ENCODE data around the gene NANOS3. TPM values are rescaled to one million over a fixed set of nuclear protein-coding genes. Genes with fewer than 3 reads are reported as not detected.

The NANOS3 gene
- total and polyA plus RNA-seq, 2 experiments from 2014 or later = 2.7 TPM; not detected in 1

DNA sequence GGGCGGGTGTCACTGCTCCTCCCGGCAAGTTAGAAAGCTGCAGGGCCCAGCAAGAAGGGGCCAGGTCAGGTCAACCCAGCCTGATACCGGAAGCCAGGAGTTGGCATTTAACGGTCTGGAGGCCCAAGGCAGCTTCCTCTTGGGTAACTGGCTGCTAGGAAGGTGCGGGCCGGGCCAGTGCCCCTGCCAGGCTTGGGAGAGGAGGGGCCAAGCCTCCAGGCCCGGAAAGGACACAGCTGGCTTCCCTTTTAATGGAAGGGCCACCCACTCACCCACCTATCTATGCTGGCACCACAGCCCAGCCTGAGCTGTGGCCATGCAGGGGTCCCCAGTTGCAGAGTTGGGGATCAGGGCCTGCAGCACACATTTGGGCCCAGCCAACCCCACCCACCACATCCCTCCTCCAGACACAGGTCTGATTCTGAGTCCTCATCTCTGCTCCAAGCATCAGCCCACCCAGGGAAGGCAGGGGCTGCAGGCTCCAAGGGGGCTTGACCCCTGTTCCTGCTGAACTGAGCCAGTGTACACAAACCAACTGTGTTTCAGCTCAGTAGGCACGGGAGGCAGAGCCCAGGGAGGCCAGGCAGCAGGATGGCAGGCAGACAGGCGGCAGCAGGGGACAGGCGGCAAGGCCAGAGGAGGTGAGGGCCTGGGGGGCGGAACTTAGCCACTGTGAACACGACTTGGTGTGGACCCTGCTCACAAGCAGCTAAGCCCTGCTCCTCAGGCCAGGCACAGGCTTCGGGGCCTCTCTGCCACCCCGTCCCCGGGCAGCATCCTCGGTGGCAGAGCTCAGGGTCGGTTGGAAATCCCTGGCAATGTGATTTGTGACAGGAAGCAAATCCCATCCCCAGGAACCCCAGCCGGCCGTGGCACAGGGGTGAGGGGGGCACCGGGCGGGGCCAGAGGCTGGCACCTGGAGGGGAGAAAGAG lies 40.9 kb upstream of the NANOS3 start:
- Histone ChIP-seq H3K4me3 (peak overlapping the region; percentile 98; the same call in 1 of the 2 replicates), H3K4me2 (ENCODE audit: unreplicated experiment) (peak overlapping the region; percentile 44), H3K36me3 (ENCODE audit: low read depth) (peaks cover 34% of the 10 kb centered on the region), H3K4me1 (ENCODE audit: insufficient read depth) (peaks cover 45% of the 10 kb centered on the region), H3K79me2 (ENCODE audit: insufficient read depth) (peaks cover 73% of the 10 kb centered on the region), H4K20me1 (ENCODE audit: insufficient read depth) (no peaks in the 10 kb centered on the region), H3K27ac (peak overlapping the region; percentile 100), H3K9ac (peak overlapping the region; percentile 100), H3K9me2 (ENCODE audit: insufficient read depth) (no peaks in the 10 kb centered on the region), H3F3A (ENCODE audit: insufficient read depth) (peaks cover 74% of the 10 kb centered on the region), H3K9me3 (ENCODE audit: low read depth) (no peaks in the 10 kb centered on the region), H3K27me3 (replicated peaks; ENCODE audit: insufficient read depth) (no peaks in the 10 kb centered on the region), H2AFZ (no peak overlapping the region)
- DNase-seq = peak; percentile 50
- 46 to 55% methylated on average over 20 to 21 of the region's 21 CpGs for WGBS, 2 experiments (ENCODE audit: low coverage in 1 of 2, low lambda C conversion rate in 2 of 2, missing lambda C conversion rate in 2 of 2)
- in situ Hi-C loops (cut with MboI) = no loop called here
- no peak for TF ChIP-seq EZH2phosphoT487 (IDR thresholded peaks at IDR 0.05; ENCODE audit: insufficient read depth, low read depth)
- TF ChIP-seq EZH2 (IDR thresholded peaks at IDR 0.05; ENCODE audit: insufficient read depth, poor library complexity, severe bottlenecking) = no peak

DNA sequence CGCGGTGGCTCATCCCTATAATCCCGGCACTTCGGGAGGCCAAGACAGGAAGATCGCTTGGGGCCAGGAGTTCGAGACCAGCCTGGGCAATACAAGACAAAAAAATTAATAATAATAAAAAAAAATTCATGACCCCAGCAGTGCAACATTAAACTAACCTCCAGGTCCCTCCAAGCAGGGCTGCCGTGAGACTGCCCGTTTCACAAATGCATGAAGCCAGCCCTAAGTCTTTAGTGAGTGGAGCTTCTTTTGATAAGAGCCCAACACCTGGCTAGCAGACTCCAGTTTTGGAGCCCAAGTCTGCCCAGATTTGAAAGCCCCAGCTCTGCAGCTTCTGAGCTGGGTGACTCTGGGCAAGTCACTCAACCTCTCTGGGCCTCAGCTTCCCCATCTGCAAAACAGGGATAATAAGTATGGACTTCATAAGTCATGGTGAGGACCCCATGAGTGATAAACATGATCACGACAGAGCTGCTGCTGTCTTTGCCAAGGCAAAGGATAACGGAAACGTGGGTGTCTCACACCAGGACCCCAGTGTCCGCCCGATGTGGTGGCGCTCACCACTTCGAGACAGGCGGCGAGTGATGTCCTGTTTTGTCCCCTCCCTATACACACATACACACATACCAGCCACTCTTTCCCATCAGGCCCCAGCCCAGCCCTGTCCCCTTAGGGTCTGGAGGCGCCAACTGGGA lies 38.4 kb upstream of the NANOS3 start:
- H3K36me3 ChIP-seq (ENCODE audit: low read depth) = peaks cover 29% of the 10 kb centered on the region
- H3K4me3 ChIP-seq = peak overlapping the region; percentile 98
- H3K4me1 ChIP-seq (ENCODE audit: insufficient read depth) = peaks cover 50% of the 10 kb centered on the region
- DNase-seq = no peak
- in situ Hi-C loops (cut with MboI) = no loop called here
- H3K9me3 ChIP-seq (ENCODE audit: low read depth) = no peaks in the 10 kb centered on the region
- no peaks in the 10 kb centered on the region for H4K20me1 ChIP-seq (ENCODE audit: insufficient read depth)
- peaks cover 65% of the 10 kb centered on the region for H3F3A ChIP-seq (ENCODE audit: insufficient read depth)
- H3K9me2 ChIP-seq (ENCODE audit: insufficient read depth) = no peaks in the 10 kb centered on the region
- H3K79me2 ChIP-seq (ENCODE audit: insufficient read depth) = peaks cover 93% of the 10 kb centered on the region
- no peak for TF ChIP-seq EZH2phosphoT487 (IDR thresholded peaks at IDR 0.05; ENCODE audit: insufficient read depth, low read depth)
- no peak for TF ChIP-seq EZH2 (IDR thresholded peaks at IDR 0.05; ENCODE audit: insufficient read depth, poor library complexity, severe bottlenecking)
- 26 to 35% methylated on average over 18 of the region's 18 CpGs for WGBS, 2 experiments (ENCODE audit: low coverage in 1 of 2, low lambda C conversion rate in 2 of 2, missing lambda C conversion rate in 2 of 2)
- peak overlapping the region; percentile 91 for H3K4me2 ChIP-seq (ENCODE audit: unreplicated experiment)
- no peak overlapping the region for H2AFZ ChIP-seq
- H3K9ac ChIP-seq = peak overlapping the region; percentile 100
- H3K27me3 ChIP-seq (replicated peaks; ENCODE audit: insufficient read depth) = no peaks in the 10 kb centered on the region
- H3K27ac ChIP-seq = peak overlapping the region; percentile 100

DNA sequence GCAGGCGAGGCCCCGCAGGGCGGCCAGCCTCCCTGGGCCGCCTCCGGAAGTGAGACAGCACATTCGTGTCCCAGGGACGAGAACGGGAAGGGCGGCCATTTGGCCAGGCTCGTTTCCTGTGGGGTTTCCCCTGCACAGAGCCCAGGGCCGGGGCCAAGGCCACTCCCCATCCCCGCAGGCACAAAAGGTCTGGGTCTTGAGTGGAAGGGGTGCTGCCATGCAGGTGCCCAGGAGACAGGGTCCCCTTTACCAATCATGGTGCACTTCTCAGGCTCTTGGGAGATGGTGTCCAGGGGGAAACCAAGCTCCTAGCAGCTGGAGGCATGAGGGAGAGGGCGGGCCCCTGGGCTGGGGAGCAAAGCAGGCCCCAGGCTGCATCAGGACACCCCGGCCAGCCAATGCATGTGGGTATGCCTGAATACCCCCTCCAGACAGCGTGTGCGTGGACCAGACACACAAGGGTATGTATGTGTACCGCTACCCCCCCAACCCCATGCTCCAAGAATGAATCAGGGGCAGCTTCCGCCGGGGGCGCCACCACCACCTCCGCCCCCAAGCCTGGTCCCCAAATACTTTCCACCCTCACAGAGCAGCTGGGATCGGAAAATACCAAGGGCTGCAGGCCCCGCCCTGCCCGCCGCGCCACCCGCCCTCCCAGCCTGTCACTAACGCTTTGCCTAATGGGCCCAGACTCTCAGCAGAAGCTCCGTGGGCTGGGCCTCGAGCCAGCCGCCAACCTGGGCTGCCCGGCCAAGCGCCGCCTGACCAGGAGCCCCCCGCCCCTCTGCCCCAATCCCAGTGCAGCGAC lies 37.6 kb upstream of the NANOS3 start:
- H3K4me3 ChIP-seq = peak overlapping the region; percentile 98
- peak overlapping the region; percentile 100 for H3K9ac ChIP-seq
- no peaks in the 10 kb centered on the region for H3K27me3 ChIP-seq (replicated peaks; ENCODE audit: insufficient read depth)
- peak; percentile 94 for DNase-seq
- peaks cover 60% of the 10 kb centered on the region for H3F3A ChIP-seq (ENCODE audit: insufficient read depth)
- H4K20me1 ChIP-seq (ENCODE audit: insufficient read depth) = no peaks in the 10 kb centered on the region
- H3K4me2 ChIP-seq (ENCODE audit: unreplicated experiment) = peak overlapping the region; percentile 91
- peak overlapping the region; percentile 100 for H3K27ac ChIP-seq
- peaks cover 46% of the 10 kb centered on the region for H3K4me1 ChIP-seq (ENCODE audit: insufficient read depth)
- in situ Hi-C loops (cut with MboI) = no loop called here
- H3K9me3 ChIP-seq (ENCODE audit: low read depth) = no peaks in the 10 kb centered on the region
- H3K36me3 ChIP-seq (ENCODE audit: low read depth) = peaks cover 29% of the 10 kb centered on the region
- H2AFZ ChIP-seq = no peak overlapping the region
- no peaks in the 10 kb centered on the region for H3K9me2 ChIP-seq (ENCODE audit: insufficient read depth)
- WGBS, 2 experiments (ENCODE audit: low coverage in 1 of 2, low lambda C conversion rate in 2 of 2, missing lambda C conversion rate in 2 of 2) = 1% methylated on average over 32 to 36 of the region's 36 CpGs
- H3K79me2 ChIP-seq (ENCODE audit: insufficient read depth) = peaks cover 87% of the 10 kb centered on the region
- TF ChIP-seq EZH2phosphoT487 (IDR thresholded peaks at IDR 0.05; ENCODE audit: insufficient read depth, low read depth) = no peak

- in situ Hi-C loops (cut with MboI) = no loop called here
- DNase-seq = peak; percentile 80
- Histone ChIP-seq H3K9ac (peak overlapping the region; percentile 100), H3K9me3 (ENCODE audit: low read depth) (no peaks in the 10 kb centered on the region), H3F3A (ENCODE audit: insufficient read depth) (peaks cover 58% of the 10 kb centered on the region), H3K4me2 (ENCODE audit: unreplicated experiment) (peak overlapping the region; percentile 91), H4K20me1 (ENCODE audit: insufficient read depth) (no peaks in the 10 kb centered on the region), H3K27ac (peak overlapping the region; percentile 100), H3K27me3 (replicated peaks; ENCODE audit: insufficient read depth) (no peaks in the 10 kb centered on the region), H2AFZ (no peak overlapping the region), H3K4me1 (ENCODE audit: insufficient read depth) (peaks cover 40% of the 10 kb centered on the region), H3K36me3 (ENCODE audit: low read depth) (peaks cover 23% of the 10 kb centered on the region), H3K4me3 (peak overlapping the region; percentile 98), H3K79me2 (ENCODE audit: insufficient read depth) (peaks cover 82% of the 10 kb centered on the region), H3K9me2 (ENCODE audit: insufficient read depth) (no peaks in the 10 kb centered on the region)
- 0% methylated on average over 4 to 6 of the region's 6 CpGs for WGBS, 2 experiments (ENCODE audit: low coverage in 1 of 2, low lambda C conversion rate in 2 of 2, missing lambda C conversion rate in 2 of 2)
- TF ChIP-seq EZH2phosphoT487 (IDR thresholded peaks at IDR 0.05; ENCODE audit: insufficient read depth, low read depth) (no peak), EZH2 (IDR thresholded peaks at IDR 0.05; ENCODE audit: insufficient read depth, poor library complexity, severe bottlenecking) (no peak)
Measured at GRCh38 chr19:13839938-13840304, 37.0 kb upstream of the NANOS3 start.
